GM19467 (cell line): ENCODE results near the gene BRI3BP.
"Not testable (repeated sequence)": the region's sequence is repeated elsewhere in the genome, so short reads cannot be mapped to it uniquely, and the experiment has no call there.

Experiments
- ATAC-seq: cut with Tn5 transposase; IDR thresholded peaks from one replicate; pipeline ENCODE4 v1.9.1; 2021; ENCODE audit warnings: mild to moderate bottlenecking, moderate library complexity; ENCODE audit not compliant: unreplicated experiment

BRI3BP gene

GRCh38 chr12:124972211-124972610 is 21.2 kb upstream of the BRI3BP start:
- no peak for ATAC-seq

DNA sequence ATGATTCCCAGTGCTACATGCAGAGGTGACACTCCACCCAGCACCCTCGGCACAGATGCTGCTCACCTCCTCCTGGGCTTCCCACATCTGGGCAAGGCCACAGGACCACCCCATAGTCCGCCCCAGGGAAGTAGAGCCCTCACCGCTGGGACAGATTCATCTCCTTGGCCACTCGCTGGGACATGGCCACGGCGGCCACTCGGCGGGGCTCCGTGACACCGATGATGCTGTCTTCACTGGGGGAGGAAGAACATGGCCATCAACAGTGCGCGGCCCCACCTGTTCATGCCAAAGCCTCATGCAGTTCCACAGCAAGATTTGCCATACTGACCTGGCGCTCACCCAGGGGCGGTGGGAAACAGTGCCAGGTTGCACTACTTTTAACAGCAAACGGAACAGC is 18.2 kb upstream of the BRI3BP start:
- no peak for ATAC-seq

DNA sequence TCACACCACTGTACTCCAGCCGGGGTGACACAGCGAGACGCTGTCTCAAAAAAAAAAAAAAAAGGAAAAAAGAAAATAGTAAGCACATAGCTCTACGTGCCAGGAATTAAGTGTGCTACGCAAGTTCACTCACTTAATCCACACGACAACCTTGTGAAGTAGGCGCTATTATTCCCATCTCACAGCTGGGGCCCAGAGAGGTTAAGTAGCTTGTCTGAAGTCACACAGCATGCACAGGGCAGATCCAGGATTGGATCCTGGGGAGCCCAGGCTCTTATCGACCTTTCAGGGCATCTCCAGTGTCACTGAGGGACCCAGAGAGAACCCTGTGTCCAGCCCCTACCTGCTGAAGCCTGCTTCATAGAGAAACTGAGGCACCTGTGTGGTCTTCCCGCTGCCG is 16.4 kb upstream of the BRI3BP start:
- ATAC-seq: no peak

GRCh38 chr12:124979568-124979967 is 13.9 kb upstream of the BRI3BP start:
- no peak for ATAC-seq

DNA sequence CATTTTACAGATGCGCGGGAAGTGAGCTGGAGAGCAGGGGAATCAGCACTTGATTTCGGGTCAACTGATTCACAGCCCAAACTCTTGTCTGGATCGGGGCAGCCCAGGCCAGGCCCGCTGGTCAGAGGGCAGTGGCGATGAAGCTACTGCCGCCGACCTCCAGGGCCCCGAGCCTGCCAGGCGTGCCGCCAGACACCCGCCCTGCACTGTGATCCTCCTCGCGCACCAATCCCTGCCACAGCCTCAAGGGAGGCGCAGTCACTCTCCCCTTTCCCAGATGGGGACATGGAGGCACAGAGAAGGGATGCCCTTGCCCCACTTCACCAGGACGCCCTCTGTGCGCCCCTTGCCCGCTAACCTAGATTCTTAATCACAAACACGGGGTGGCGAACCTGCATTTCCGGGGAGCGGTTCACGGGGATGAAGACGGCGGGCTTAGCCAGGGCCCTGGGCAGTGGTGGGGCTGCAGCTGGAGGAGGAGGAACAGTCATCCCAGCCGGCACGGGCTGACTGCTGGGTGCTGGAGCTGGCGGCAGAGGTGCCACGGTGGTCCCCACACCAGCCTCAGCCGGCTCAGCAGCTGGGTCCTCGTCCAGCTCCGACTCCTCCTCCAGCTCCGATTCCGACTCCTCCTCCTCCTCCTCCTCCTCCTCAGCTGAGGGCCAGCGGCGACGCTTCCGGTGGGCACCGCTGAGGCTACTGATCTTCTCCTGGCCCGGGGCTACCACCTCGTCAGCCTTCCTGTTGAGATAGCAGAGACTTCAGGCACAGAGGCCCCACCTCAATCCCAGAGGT is 13.2 kb upstream of the BRI3BP start:
- no peak for ATAC-seq

DNA sequence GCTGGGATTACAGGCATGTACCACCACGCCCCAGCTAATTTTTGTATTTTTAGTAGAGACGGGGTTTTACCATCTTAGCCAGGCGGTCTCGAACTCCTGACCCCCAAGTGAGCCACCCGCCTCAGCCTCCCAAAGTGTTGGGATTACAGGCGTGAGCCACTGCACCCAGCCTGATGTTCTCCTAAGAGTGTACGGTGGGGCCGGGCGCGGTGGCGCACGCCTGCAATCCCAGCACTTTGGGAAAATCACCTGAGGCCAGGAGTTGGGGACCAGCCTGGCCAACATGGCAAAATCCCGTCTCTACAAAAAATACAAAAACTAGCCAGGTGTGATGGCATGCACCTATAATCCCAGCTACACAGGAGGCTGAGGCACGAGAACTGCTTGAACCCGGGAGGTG is 6.6 kb upstream of the BRI3BP start:
- not testable (repeated sequence) for ATAC-seq

DNA sequence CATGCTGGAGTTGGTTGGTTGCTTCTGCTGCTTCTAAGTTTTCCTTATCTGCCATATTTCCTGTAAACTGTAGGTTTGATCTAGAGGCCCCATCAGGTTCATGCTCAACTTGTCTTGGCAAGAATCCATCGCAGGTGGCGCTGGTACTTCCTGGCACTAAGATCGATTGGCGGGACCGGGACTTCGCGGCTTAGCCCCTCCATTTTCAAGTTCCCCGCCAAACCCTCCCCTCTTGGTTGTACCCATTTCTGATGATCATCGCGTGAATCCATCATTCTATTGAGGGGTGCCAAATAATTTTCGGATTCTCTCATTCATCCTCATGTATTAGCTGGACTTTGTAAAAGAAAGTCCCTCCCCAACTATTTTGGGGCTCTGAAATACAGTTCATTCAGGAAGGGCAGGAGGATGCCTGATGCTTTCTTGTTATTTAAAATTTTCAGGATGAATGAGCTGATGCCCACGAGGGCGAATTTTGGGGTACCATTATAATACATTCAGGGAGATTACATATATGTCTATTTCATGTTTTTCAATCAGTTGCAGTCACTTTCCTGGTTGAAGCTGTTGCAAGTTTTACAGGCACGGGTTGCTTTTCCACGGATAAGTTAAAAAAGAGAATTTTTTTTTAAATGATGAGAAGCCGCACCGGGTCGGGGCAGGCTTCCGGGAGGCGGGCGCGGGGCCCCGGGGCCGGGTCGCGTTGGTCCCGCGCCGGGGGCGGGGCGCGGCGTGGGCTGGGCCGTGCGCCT is 395 bp upstream of the BRI3BP start:
- ATAC-seq: peak; percentile 29

DNA sequence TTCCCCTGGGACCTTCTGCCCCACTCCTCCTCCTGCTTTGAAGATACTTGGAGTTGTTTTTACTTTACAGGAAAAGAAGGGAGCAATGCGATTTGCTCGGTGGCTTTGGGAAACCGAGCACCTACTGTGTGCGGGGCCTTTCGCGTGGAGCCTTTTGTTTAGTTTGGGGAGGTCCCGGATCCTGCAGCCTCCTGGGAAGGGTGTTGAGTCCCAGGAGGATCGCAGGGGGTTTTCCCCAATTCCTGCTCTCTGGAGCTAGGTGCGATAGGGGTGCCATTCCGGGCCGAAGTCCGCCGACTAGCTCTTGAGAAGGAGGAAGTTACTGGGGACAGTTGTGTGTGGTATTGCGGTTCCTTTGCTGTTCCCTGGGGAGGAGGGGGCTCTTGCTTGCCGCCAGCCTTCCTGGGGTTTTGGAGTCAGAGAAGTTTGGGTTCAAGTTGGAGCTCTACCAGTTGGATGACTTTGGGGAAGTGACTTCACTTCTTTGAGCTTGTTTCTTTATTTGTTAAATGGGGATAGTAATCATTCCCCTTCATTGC is 1.1 kb downstream of the BRI3BP start:
- no peak for ATAC-seq

DNA sequence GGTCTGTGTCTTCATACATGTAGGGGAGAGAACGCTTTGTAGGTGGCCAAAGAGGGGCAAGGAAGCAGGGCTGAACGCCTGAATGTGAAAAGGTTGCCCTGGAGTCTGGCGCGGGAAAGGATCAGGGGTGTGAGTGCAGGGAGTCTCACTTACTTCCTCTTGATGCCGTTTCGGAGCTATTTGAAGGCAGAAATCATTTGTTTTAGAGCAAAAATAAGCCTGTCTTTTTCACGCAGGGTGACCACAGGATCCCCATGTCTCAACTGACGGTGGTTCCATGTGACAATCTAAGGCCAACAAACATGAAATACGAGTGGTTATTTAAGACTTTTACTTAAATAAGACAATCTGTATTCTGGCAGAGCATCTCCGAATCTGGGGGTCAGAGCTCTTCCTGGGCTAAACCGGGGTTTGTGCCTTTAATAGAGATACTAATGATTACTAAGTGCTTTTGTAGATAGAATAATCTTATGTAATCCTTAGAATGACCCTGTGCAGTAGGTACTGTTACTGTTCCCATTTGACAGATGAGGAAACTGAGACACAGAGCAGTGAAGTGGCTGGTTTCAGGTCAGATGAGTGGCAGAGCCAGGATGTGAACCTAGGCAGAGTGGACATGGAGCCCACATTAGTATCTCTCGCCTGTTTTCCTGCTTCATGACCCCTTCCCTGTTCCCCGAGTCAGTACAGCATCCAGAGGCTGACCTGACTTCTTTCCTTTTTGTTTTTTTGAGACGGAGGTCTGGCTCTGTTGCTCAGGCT is 1.9 kb downstream of the BRI3BP start:
- ATAC-seq: no peak

- no peak for ATAC-seq
These were observed 5.3 kb downstream of the BRI3BP start for GRCh38 chr12:124998705-124999104.

GRCh38 chr12:125001636-125002035 is 8.2 kb downstream of the BRI3BP start:
- ATAC-seq: no peak

- ATAC-seq: no peak
These were observed 9.6 kb downstream of the BRI3BP start for GRCh38 chr12:125003021-125003420.

GRCh38 chr12:125004621-125005020 is 11.2 kb downstream of the BRI3BP start:
- ATAC-seq: no peak

- ATAC-seq: no peak
These were observed 12.2 kb downstream of the BRI3BP start for GRCh38 chr12:125005652-125006051.

DNA sequence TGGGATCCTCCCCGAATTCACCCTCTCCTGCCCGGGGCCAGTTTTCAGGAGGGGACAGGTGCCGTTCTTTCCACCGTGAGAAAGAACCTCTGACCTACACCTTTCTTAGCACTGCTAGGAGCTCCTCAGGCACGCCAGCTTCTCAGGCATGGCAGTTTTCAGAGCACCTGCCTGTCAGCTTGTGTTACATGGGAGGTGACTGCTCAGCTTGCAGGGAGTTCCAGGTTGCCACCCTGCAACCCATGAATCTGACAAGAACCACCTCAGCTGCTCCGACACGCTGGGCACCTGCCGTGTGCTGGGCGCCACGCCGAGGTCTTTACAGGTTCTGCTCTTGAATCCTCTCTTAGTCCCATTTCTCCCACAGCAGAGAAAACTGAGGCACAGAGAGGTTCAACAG is 12.9 kb downstream of the BRI3BP start:
- no peak for ATAC-seq

- no peak for ATAC-seq
These were observed 20.5 kb downstream of the BRI3BP start for GRCh38 chr12:125013816-125014442.

DNA sequence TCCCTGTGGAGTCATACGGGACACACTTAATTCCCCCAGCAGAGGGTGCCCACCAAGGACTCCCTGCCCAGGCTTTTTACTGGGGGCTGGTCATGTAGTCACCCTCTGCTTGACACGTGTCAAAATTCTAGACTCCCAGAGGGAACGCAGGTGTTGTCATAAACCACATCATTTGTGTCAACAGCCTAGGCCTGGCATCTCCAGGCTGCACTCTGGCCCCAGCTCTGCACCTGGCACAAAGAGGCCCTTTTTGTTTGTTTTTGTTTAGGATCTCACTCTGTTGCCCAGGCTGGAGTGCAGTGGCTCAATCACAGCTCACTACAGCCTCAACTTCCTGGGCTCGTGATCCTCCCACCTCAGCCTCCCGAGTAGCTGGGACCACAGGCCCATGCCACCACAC is 21.1 kb downstream of the BRI3BP start:
- ATAC-seq: no peak

GRCh38 chr12:125015680-125016310 is 22.4 kb downstream of the BRI3BP start:
- no peak for ATAC-seq

GRCh38 chr12:125017801-125018200 is 24.4 kb downstream of the BRI3BP start:
- ATAC-seq: no peak

GRCh38 chr12:125018356-125018755 is 24.9 kb downstream of the BRI3BP start:
- no peak for ATAC-seq
